Stimulated activated CD8-positive, alpha-beta memory T cell treated with anti-CD3 and anti-CD28 coated beads, Interleukin-7, amount 100 ng/mL, for 4 hours (primary cell): ENCODE results near the gene AQP2.
"Not testable (repeated sequence)": the region's sequence is repeated elsewhere in the genome, so short reads cannot be mapped to it uniquely, and the experiment has no call there.

Source experiments
- DNase-seq, 2 donors: peaks; one replicate each; pipeline ENCODE4 v3.0.0-alpha.2; 2020; ENCODE audit warnings: low read depth in 2 of 2

Gene AQP2

GRCh38 chr12:49969651-49970429 is 19.3 kb downstream of the AQP2 start:
- no peak for DNase-seq

- DNase-seq = no peak
Observed at GRCh38 chr12:49970658-49971057, 20.1 kb downstream of the AQP2 start.

GRCh38 chr12:49971141-49971540 is 20.6 kb downstream of the AQP2 start:
- no peak for DNase-seq

GRCh38 chr12:49972129-49972528 is 21.6 kb downstream of the AQP2 start:
- DNase-seq = no peak

- no peak for DNase-seq
Observed at GRCh38 chr12:49972641-49973360, 22.3 kb downstream of the AQP2 start, which contains the start of gene AQP6. Gene AQP6 (plus strand): TSS chr12:49972947. CDS start chr12:49973174, 227 bp downstream.

- DNase-seq = no peak
Observed at GRCh38 chr12:49973361-49973830, 22.9 kb downstream of the AQP2 start.

GRCh38 chr12:49974231-49974675 is 23.7 kb downstream of the AQP2 start:
- no peak for DNase-seq

- no peak for DNase-seq
Observed at GRCh38 chr12:49974677-49975317, 24.3 kb downstream of the AQP2 start.

GRCh38 chr12:49975318-49975761 is 24.8 kb downstream of the AQP2 start:
- no peak for DNase-seq

- no peak for DNase-seq
Observed at GRCh38 chr12:49976557-49976956, 26.0 kb downstream of the AQP2 start.

GRCh38 chr12:49978125-49978524 is 27.6 kb downstream of the AQP2 start:
- no peak for DNase-seq

- DNase-seq = no peak
Observed at GRCh38 chr12:49979016-49979586, 28.6 kb downstream of the AQP2 start.

GRCh38 chr12:49979791-49980190 is 29.3 kb downstream of the AQP2 start:
- no peak for DNase-seq

GRCh38 chr12:49980501-49981349 is 30.2 kb downstream of the AQP2 start:
- no peak for DNase-seq

GRCh38 chr12:49982246-49983087 is 31.9 kb downstream of the AQP2 start:
- DNase-seq = no peak

- DNase-seq = no peak
Observed at GRCh38 chr12:49983892-49984291, 33.4 kb downstream of the AQP2 start.

GRCh38 chr12:49984476-49985359 is 34.2 kb downstream of the AQP2 start:
- DNase-seq = no peak

GRCh38 chr12:49985981-49986380 is 35.4 kb downstream of the AQP2 start:
- DNase-seq = no peak

GRCh38 chr12:49986476-49986875 is 35.9 kb downstream of the AQP2 start:
- DNase-seq = not testable (repeated sequence)
